Measurements from ENCODE around the gene PILRA. TPM values are rescaled to one million over a fixed set of nuclear protein-coding genes. Genes with fewer than 3 reads are reported as not detected.
A peak's percentile ranks its signal among the peaks of the same experiment; 100 is the strongest.

Gene PILRA
- total and polyA plus RNA-seq, 10 of the 15 experiments (the other 5 are each of a cell fraction or from before 2014, with no cell fraction given): 6.6 to 43.3 (median 11.5) TPM

- Histone ChIP-seq H2AFZ (ENCODE audit: control insufficient read depth, low read depth, low read length) (no peak overlapping the region), H3K27ac (ENCODE audit: control insufficient read depth, insufficient read depth) (no peak overlapping the region), H3K36me3 (ENCODE audit: control insufficient read depth in 2 of 2, insufficient read depth in 2 of 2, low read length in 1 of 2) (no peaks in the 10 kb centered on the region), H3K4me3 (no peak overlapping the region), H3K4me1 (ENCODE audit: control insufficient read depth, insufficient read depth, low read length) (peaks cover 55% of the 10 kb centered on the region), H3K9ac (ENCODE audit: control insufficient read depth, insufficient read depth, low read length) (no peak overlapping the region), H4K20me1 (ENCODE audit: control insufficient read depth, insufficient read depth) (no peaks in the 10 kb centered on the region), H3K4me2 (ENCODE audit: control insufficient read depth, insufficient read depth) (no peak overlapping the region), H3K9me3 (replicated peaks; ENCODE audit: control insufficient read depth, insufficient read depth, low read length) (no peaks in the 10 kb centered on the region), H3K27me3 (replicated peaks in 1 of 2; ENCODE audit: control insufficient read depth in 2 of 2, insufficient read depth in 2 of 2, low read length in 1 of 2) (no peaks in the 10 kb centered on the region), H3K79me2 (ENCODE audit: control insufficient read depth, insufficient read depth, low read length) (peaks cover 18% of the 10 kb centered on the region)
- in situ Hi-C loops (cut with MboI) (no loop called here), intact Hi-C loops (cut with micrococcal nuclease; ENCODE audit: unreplicated experiment) (no loop called here)
- ChIA-PET RAD21 (ENCODE audit: unreplicated experiment) (interaction anchor here (1.4 to 4.1 kb wide), 2 partner anchors 36 kb away, joined by 4 to 25 read pairs; no protein-coding TSS in a partner anchor), CTCF (interaction anchor here (0.6 to 10.0 kb wide), 2 partner anchors 35 to 109 kb away, joined by 4 to 134 read pairs; no protein-coding TSS in a partner anchor), SMC1A (ENCODE audit: uncharacterized antibody, unreplicated experiment) (interaction anchor here (0.7 kb wide), 1 partner anchor 32 kb away, joined by 3 read pairs; no protein-coding TSS in a partner anchor), POLR2A (interaction anchor here (0.7 to 1.0 kb wide), 2 partner anchors 36 to 65 kb away, joined by 3 to 4 read pairs; partner anchors contain the start of gene PPP1R35)
- DNase-seq (ENCODE audit: low read depth, low spot score): no peak
- 85% methylated on average over 7 of the region's 7 CpGs for WGBS (ENCODE audit: insufficient coverage, insufficient replicate concordance, low lambda C conversion rate, missing lambda C conversion rate)
- no TSS peak for BruUV-seq (replicated peaks)
- no peak for TF ChIP-seq ZNF622 (IDR thresholded peaks at IDR 0.05)
- ATAC-seq: no peak
- no peak for FAIRE-seq
These were observed 1.6 kb upstream of the PILRA start for GRCh38 chr7:100371561-100372171.

GRCh38 chr7:100372256-100372655, 1.0 kb upstream of the PILRA start:
- FAIRE-seq (no peak), DNase-seq (ENCODE audit: low read depth, low spot score) (no peak), ATAC-seq (no peak)
- Histone ChIP-seq H3K36me3 (ENCODE audit: control insufficient read depth in 2 of 2, insufficient read depth in 2 of 2, low read length in 1 of 2) (no peaks in the 10 kb centered on the region), H2AFZ (ENCODE audit: control insufficient read depth, low read depth, low read length) (no peak overlapping the region), H3K79me2 (ENCODE audit: control insufficient read depth, insufficient read depth, low read length) (peaks cover 20% of the 10 kb centered on the region), H3K27me3 (replicated peaks in 1 of 2; ENCODE audit: control insufficient read depth in 2 of 2, insufficient read depth in 2 of 2, low read length in 1 of 2) (no peaks in the 10 kb centered on the region), H3K27ac (ENCODE audit: control insufficient read depth, insufficient read depth) (no peak overlapping the region), H3K9ac (ENCODE audit: control insufficient read depth, insufficient read depth, low read length) (no peak overlapping the region), H3K4me1 (ENCODE audit: control insufficient read depth, insufficient read depth, low read length) (peaks cover 50% of the 10 kb centered on the region), H3K9me3 (replicated peaks; ENCODE audit: control insufficient read depth, insufficient read depth, low read length) (no peaks in the 10 kb centered on the region), H4K20me1 (ENCODE audit: control insufficient read depth, insufficient read depth) (no peaks in the 10 kb centered on the region), H3K4me2 (ENCODE audit: control insufficient read depth, insufficient read depth) (no peak overlapping the region), H3K4me3 (no peak overlapping the region)
- TF ChIP-seq ZSCAN29 (IDR thresholded peaks at IDR 0.05) (no peak), ZNF687 (IDR thresholded peaks at IDR 0.05) (0 out of 2 replicates have a peak, but pooled peaks have one; percentile 22)
- 58% methylated on average over 6 of the region's 8 CpGs for WGBS (ENCODE audit: insufficient coverage, insufficient replicate concordance, low lambda C conversion rate, missing lambda C conversion rate)
- RAD21 ChIA-PET (ENCODE audit: unreplicated experiment): interaction anchor here (1.4 kb wide), 1 partner anchor 36 kb away, joined by 4 read pairs; no protein-coding TSS in a partner anchor
- POLR2A ChIA-PET: interaction anchor here (0.7 to 1.0 kb wide), 2 partner anchors 35 to 64 kb away, joined by 3 to 4 read pairs; partner anchors contain the start of gene PPP1R35
- CTCF ChIA-PET: interaction anchor here (0.6 to 10.0 kb wide), 2 partner anchors 35 to 108 kb away, joined by 4 to 134 read pairs; no protein-coding TSS in a partner anchor
- in situ Hi-C loops (cut with MboI): no loop called here
- BruUV-seq (replicated peaks): no TSS peak
- SMC1A ChIA-PET (ENCODE audit: uncharacterized antibody, unreplicated experiment): no interaction called here
- intact Hi-C loops (cut with micrococcal nuclease; ENCODE audit: unreplicated experiment): no loop called here
